Fibroblast of the aortic adventitia (primary cell): Measurements from ENCODE around the gene MBD5. TPM values are rescaled to one million over a fixed set of nuclear protein-coding genes. Genes with fewer than 3 reads are reported as not detected.

Experiments
- DNase-seq: peaks from one replicate; pipeline ENCODE4 v3.0.0-alpha.2; 2010; ENCODE audit warnings: low read depth
- H3K4me3 ChIP-seq: 2 replicates; pipeline ENCODE4 v1.5.1; 2011; ENCODE audit warnings: low read depth, mild to moderate bottlenecking, control low read depth, low read length, moderate library complexity
- CTCF ChIP-seq: IDR thresholded peaks from 2 replicates; pipeline ENCODE4 v1.5.1; 2011; ENCODE audit warnings: mild to moderate bottlenecking, low read length, control low read depth, inconsistent platforms; ENCODE audit not compliant: insufficient read depth
- total RNA-seq: library from RNA; depleted of rRNA; stranded (reverse); fragments of >200 nt; gene quantifications from 2 replicates; pipeline ENCODE4 v1.2.3, GENCODE V29; 2012; ENCODE audit warnings: low replicate concordance

MBD5 gene
- total RNA-seq, 1 donor: 41.4 TPM

- DNase-seq: peak; percentile 28
- H3K4me3 ChIP-seq: no peak overlapping the region
- no peak for TF ChIP-seq CTCF
Measured at GRCh38 chr2:148300544-148300943, 279.7 kb downstream of the MBD5 start.

GRCh38 chr2:148301362-148301761, 280.5 kb downstream of the MBD5 start:
- no peak overlapping the region for H3K4me3 ChIP-seq
- TF ChIP-seq CTCF: no peak
- no peak for DNase-seq

- no peak for DNase-seq
- TF ChIP-seq CTCF: no peak
- no peak overlapping the region for H3K4me3 ChIP-seq
Measured at GRCh38 chr2:148302526-148302925, 281.6 kb downstream of the MBD5 start.

GRCh38 chr2:148303161-148303560, 282.3 kb downstream of the MBD5 start:
- no peak overlapping the region for H3K4me3 ChIP-seq
- DNase-seq: no peak

GRCh38 chr2:148305476-148305875, 284.6 kb downstream of the MBD5 start:
- H3K4me3 ChIP-seq: no peak overlapping the region
- TF ChIP-seq CTCF: no peak
- DNase-seq: no peak

More at GRCh38 chr2:148303161-148303560, 282.3 kb downstream of the MBD5 start:
- TF ChIP-seq CTCF: no peak

- no peak for TF ChIP-seq CTCF
- no peak for DNase-seq
Measured at GRCh38 chr2:148306027-148306426, 285.1 kb downstream of the MBD5 start.

GRCh38 chr2:148317598-148317997, 296.7 kb downstream of the MBD5 start:
- no peak for TF ChIP-seq CTCF
- DNase-seq: no peak
- H3K4me3 ChIP-seq: no peak overlapping the region

More at GRCh38 chr2:148306027-148306426, 285.1 kb downstream of the MBD5 start:
- no peak overlapping the region for H3K4me3 ChIP-seq
